AG04450 (cell line): ENCODE results near the gene GDA. TPM values are rescaled to one million over a fixed set of nuclear protein-coding genes. Genes with fewer than 3 reads are reported as not detected.

Experiments
- CTCF ChIA-PET: fragments of 300-600, 350-600 bp; formaldehyde crosslinking; extraction: SDS; loops from one replicate; lab custom pipeline; 2022; ENCODE audit warnings: antibody characterized with exemption, inconsistent platforms; lab: Charles Lee
- POLR2A ChIA-PET: fragments of 350-600 bp; formaldehyde crosslinking; extraction: SDS; loops from one replicate; lab custom pipeline; 2021; ENCODE audit warnings: antibody characterized with exemption, inconsistent platforms; lab: Yijun Ruan, JAX
- DNase-seq: peaks from one replicate; pipeline ENCODE4 v3.0.0-alpha.2; 2011; ENCODE audit warnings: low read depth, low spot score
- H3K27ac ChIP-seq: one replicate; pipeline ENCODE4 v1.5.1; 2012; ENCODE audit warnings: low read depth, low read length, control low read depth
- H3K27me3 ChIP-seq: one replicate; pipeline ENCODE4 v1.6.0; 2012; ENCODE audit warnings: low read length; ENCODE audit not compliant: control insufficient read depth, insufficient read depth
- H3K4me3 ChIP-seq: 2 replicates; pipeline ENCODE4 v1.5.1; 2011; ENCODE audit warnings: mild to moderate bottlenecking, low read depth, low read length, control low read depth
- H3K9me3 ChIP-seq: 2 replicates; pipeline ENCODE4 v1.5.1; 2012; ENCODE audit warnings: low read length; ENCODE audit not compliant: control insufficient read depth, insufficient read depth
- polyA plus RNA-seq: library from polyadenylated mRNA; depleted of rRNA; stranded (reverse); fragments of >200 nt; gene quantifications from 2 replicates; pipeline ENCODE4 v1.2.3, GENCODE V29; 2011
- TF ChIP-seq, protein P1 (sequence below): IDR thresholded peaks from 2 replicates; pipeline ENCODE4 v1.5.1; 2011; ENCODE audit warnings: low read depth, low read length, control low read depth, inconsistent platforms

GDA gene
- polyA plus RNA-seq, 1 experiment = not detected

DNA sequence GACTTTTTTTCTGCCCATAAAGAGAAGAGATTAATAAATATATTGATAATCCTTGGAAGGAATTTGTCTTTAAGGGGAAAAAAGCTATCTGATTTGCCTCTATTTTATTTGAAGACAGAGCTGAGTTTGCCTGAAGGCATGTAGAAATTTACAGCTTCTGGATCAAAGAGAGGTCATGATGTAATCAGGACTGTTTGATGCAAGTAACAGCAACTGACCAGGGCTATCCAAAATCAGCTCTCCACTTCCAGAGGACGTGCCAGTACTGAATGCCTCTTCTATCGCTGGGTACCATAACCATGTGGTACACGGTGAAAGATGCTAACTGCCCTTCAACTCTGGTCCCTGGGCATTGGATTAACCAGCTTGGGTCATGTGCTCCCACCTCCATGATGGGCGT, 125.2 kb downstream of the GDA start:
- CTCF ChIA-PET = interaction anchor here (0.7 to 9.3 kb wide), 7 partner anchors 235 to 548 kb away, joined by 3 to 164 read pairs (median 5); no protein-coding TSS in a partner anchor
- no peak for DNase-seq
- Histone ChIP-seq H3K4me3 (no peak overlapping the region), H3K9me3 (no peaks in the 10 kb centered on the region), H3K27ac (no peak overlapping the region), H3K27me3 (peaks cover 8% of the 10 kb centered on the region)
- TF ChIP-seq, protein P1, sequence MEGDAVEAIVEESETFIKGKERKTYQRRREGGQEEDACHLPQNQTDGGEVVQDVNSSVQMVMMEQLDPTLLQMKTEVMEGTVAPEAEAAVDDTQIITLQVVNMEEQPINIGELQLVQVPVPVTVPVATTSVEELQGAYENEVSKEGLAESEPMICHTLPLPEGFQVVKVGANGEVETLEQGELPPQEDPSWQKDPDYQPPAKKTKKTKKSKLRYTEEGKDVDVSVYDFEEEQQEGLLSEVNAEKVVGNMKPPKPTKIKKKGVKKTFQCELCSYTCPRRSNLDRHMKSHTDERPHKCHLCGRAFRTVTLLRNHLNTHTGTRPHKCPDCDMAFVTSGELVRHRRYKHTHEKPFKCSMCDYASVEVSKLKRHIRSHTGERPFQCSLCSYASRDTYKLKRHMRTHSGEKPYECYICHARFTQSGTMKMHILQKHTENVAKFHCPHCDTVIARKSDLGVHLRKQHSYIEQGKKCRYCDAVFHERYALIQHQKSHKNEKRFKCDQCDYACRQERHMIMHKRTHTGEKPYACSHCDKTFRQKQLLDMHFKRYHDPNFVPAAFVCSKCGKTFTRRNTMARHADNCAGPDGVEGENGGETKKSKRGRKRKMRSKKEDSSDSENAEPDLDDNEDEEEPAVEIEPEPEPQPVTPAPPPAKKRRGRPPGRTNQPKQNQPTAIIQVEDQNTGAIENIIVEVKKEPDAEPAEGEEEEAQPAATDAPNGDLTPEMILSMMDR = no peak
- POLR2A ChIA-PET = no interaction called here

DNA sequence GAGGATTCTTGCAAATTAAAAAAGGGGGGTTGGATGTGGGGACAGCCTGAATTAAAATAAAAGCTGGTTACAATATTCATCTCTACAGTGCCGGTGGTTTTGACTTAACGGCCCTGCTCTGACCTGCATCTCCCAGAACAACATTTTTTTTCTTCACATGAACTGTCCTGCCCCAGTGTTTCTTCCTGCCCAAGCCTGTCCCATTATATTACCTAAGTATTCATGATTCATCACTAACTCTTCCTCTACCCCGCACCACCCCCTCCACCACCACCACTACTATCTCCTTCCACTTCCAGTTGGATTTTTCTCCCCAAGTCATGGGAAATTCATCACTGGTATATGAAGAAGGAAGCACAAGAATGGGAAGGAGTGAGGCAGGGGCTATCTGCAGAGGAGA, 125.7 kb downstream of the GDA start:
- TF ChIP-seq, protein P1 = no peak
- no peak overlapping the region for H3K4me3 ChIP-seq
- no peaks in the 10 kb centered on the region for H3K9me3 ChIP-seq
- no peak overlapping the region for H3K27ac ChIP-seq
- ChIA-PET CTCF (interaction anchor here (0.9 to 9.3 kb wide), 4 partner anchors 235 to 548 kb away, joined by 3 to 164 read pairs (median 7); no protein-coding TSS in a partner anchor), POLR2A (no interaction called here)
- no peak for DNase-seq
- peaks cover 8% of the 10 kb centered on the region for H3K27me3 ChIP-seq

GRCh38 chr9:72276429-72276828, 127.2 kb downstream of the GDA start:
- no peak for DNase-seq

GRCh38 chr9:72278959-72279358, 129.7 kb downstream of the GDA start:
- TF ChIP-seq, protein P1 = no peak
- Histone ChIP-seq H3K9me3 (no peaks in the 10 kb centered on the region), H3K4me3 (no peak overlapping the region), H3K27ac (no peak overlapping the region), H3K27me3 (peaks cover 8% of the 10 kb centered on the region)
- ChIA-PET CTCF (interaction anchor here (0.6 to 7.3 kb wide), 16 partner anchors 9 to 802 kb away, joined by 3 to 124 read pairs (median 8); no protein-coding TSS in a partner anchor), POLR2A (no interaction called here)
- DNase-seq = no peak

More at GRCh38 chr9:72276429-72276828, 127.2 kb downstream of the GDA start:
- POLR2A ChIA-PET = no interaction called here
- TF ChIP-seq, protein P1 = no peak
- H3K9me3 ChIP-seq = no peaks in the 10 kb centered on the region
- H3K4me3 ChIP-seq = no peak overlapping the region
- H3K27ac ChIP-seq = no peak overlapping the region
- peaks cover 8% of the 10 kb centered on the region for H3K27me3 ChIP-seq
- CTCF ChIA-PET = interaction anchor here (1.4 to 9.3 kb wide), 3 partner anchors 237 to 546 kb away, joined by 5 to 164 read pairs (median 7); no protein-coding TSS in a partner anchor

DNA sequence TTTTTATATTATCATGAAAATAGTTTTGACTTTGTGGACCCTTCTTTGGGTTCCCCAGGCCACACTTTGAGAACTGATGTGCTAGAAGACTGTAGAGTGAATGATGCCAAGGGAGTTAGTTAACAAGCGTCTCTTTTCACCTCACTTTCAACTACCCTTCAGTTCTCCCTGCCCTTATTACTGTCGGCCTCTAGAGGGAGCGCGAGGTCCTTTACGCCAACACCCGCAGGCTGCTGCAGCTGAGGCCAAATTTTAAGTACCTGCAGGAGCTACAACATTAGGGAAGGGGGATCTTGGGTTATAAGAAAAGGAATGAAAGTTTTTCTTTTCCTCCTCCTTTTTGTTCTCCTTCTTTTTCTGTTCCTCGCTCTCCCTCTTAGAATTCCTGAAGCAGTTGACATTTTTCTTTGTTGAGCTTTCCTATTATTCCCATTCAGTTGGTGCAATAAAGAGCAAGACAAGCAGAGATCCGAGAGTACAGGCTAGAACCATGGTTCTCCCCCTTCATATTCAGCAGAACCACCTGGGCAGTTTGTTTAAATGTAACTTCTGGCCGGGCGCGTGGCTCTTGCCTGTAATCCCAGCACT, 131.8 kb downstream of the GDA start:
- ChIA-PET CTCF (interaction anchor here (0.5 to 7.3 kb wide), 70 partner anchors 9 to 799 kb away, joined by 3 to 124 read pairs (median 4); no protein-coding TSS in a partner anchor), POLR2A (interaction anchor here (0.6 to 0.7 kb wide), 2 partner anchors 82 to 541 kb away, joined by 3 read pairs; no protein-coding TSS in a partner anchor)
- TF ChIP-seq, protein P1 = peak; percentile 99
- H3K4me3 ChIP-seq = no peak overlapping the region
- no peaks in the 10 kb centered on the region for H3K9me3 ChIP-seq
- H3K27ac ChIP-seq = no peak overlapping the region
- H3K27me3 ChIP-seq = peaks cover 8% of the 10 kb centered on the region
- no peak for DNase-seq
